SK-N-SH (cell line): ENCODE measurements around the gene ATXN10. TPM values are rescaled to one million over a fixed set of nuclear protein-coding genes. Genes with fewer than 3 reads are reported as not detected.

Experiments
- CTCF ChIA-PET: fragments of 300-600, 350-600 bp; formaldehyde crosslinking; extraction: SDS; loops from one replicate; lab custom pipeline; 2021; lab: Yijun Ruan, JAX
- POLR2A ChIA-PET: fragments of 350-600 bp; sonication (Branson Sonifier 250); formaldehyde crosslinking; extraction: SDS; loops from one replicate; lab custom pipeline; 2020; ENCODE audit warnings: antibody characterized with exemption, inconsistent platforms; lab: Yijun Ruan, JAX
- DNase-seq: peaks from one replicate; pipeline ENCODE4 v3.0.0; 2012
- H2AFZ ChIP-seq: fragments of 200-600 bp; sonication (generic); 2 replicates; pipeline ENCODE4 v1.8.1; 2016; ENCODE audit warnings: antibody characterized with exemption, mild to moderate bottlenecking, low read depth
- H3F3A ChIP-seq: fragments of 200-600 bp; sonication (generic); replicated peaks from 2 replicates; pipeline ENCODE3; 2016; ENCODE audit warnings: antibody characterized with exemption, mild to moderate bottlenecking; ENCODE audit not compliant: insufficient read depth
- H3K27ac ChIP-seq, 2 experiments: fragments of 200-500 bp in 1 of 2; fragments of 200-600 bp in 1 of 2; sonication (Bioruptor generic) in 1 of 2; sonication (generic), shearing (Covaris generic) in 1 of 2; 2 replicates each; pipeline versions ENCODE4 v1.5.1 to v1.6.1; 2014 to 2016; ENCODE audit warnings: low read depth in 2 of 2, inconsistent platforms in 1 of 2, low read length in 1 of 2, mild to moderate bottlenecking in 1 of 2, mixed read lengths in 1 of 2
- H3K27me3 ChIP-seq: fragments of 200-600 bp; sonication (generic), shearing (Covaris generic); 2 replicates; pipeline ENCODE4 v1.6.1; 2016; ENCODE audit warnings: mixed run types; ENCODE audit not compliant: insufficient read depth
- H3K36me3 ChIP-seq, 2 experiments: fragments of 200-500 bp in 1 of 2; fragments of 200-600 bp in 1 of 2; sonication (Bioruptor generic) in 1 of 2; sonication (generic) in 1 of 2; replicated peaks in 1 of 2; 2 replicates each; pipeline versions ENCODE3 to v1.5.1; 2014 to 2016; ENCODE audit warnings: low read length in 1 of 2, mild to moderate bottlenecking in 1 of 2; ENCODE audit not compliant: insufficient read depth in 2 of 2, control insufficient read depth in 1 of 2
- H3K4me1 ChIP-seq, 2 experiments: fragments of 200-500 bp in 1 of 2; fragments of 200-600 bp in 1 of 2; sonication (Bioruptor generic) in 1 of 2; sonication (generic), shearing (Covaris generic) in 1 of 2; 2 replicates each; pipeline versions ENCODE4 v1.5.1 to v1.6.1; 2014 to 2016; ENCODE audit warnings: low read depth in 1 of 2, low read length in 1 of 2, mixed run types in 1 of 2; ENCODE audit not compliant: insufficient read depth in 2 of 2, control insufficient read depth in 1 of 2
- H3K4me2 ChIP-seq: fragments of 200-600 bp; sonication (generic), shearing (Covaris generic); 2 replicates; pipeline ENCODE4 v1.6.1; 2017; ENCODE audit warnings: mixed run types
- H3K4me3 ChIP-seq, 2 experiments: fragments of 200-500 bp in 1 of 2; fragments of 200-600 bp in 1 of 2; sonication (Bioruptor generic) in 1 of 2; sonication (generic), shearing (Covaris generic) in 1 of 2; 2 replicates each; pipeline versions ENCODE4 v1.5.1 to v1.8.1; 2014 to 2016; ENCODE audit warnings: low read depth in 2 of 2, inconsistent platforms in 1 of 2, low read length in 1 of 2, mild to moderate bottlenecking in 1 of 2, mixed read lengths in 1 of 2, moderate library complexity in 1 of 2
- H3K79me2 ChIP-seq: fragments of 200-600 bp; sonication (generic); 2 replicates; pipeline ENCODE4 v1.8.1; 2017; ENCODE audit warnings: mild to moderate bottlenecking; ENCODE audit not compliant: insufficient read depth
- H3K9ac ChIP-seq: fragments of 200-600 bp; sonication (generic); 2 replicates; pipeline ENCODE4 v1.6.1; 2017; ENCODE audit warnings: mixed run types
- H3K9me2 ChIP-seq: fragments of 200-600 bp; sonication (generic); 2 replicates; pipeline ENCODE4 v1.6.1; 2017; ENCODE audit warnings: mixed run types
- H3K9me3 ChIP-seq: fragments of 200-600 bp; sonication (generic); 2 replicates; pipeline ENCODE4 v1.6.1; 2017; ENCODE audit warnings: mixed run types, mild to moderate bottlenecking, moderate library complexity
- H4K20me1 ChIP-seq: fragments of 200-600 bp; sonication (generic); 2 replicates; pipeline ENCODE4 v1.6.1; 2017; ENCODE audit warnings: mild to moderate bottlenecking, mixed run types; ENCODE audit not compliant: insufficient read depth
- CHD2 ChIP-seq: fragments of 150-350 bp; IDR thresholded peaks from 2 replicates; pipeline ENCODE4 v1.6.1; 2018; ENCODE audit warnings: low read length; ENCODE audit not compliant: partially characterized antibody
- ELF1 ChIP-seq: IDR thresholded peaks from 2 replicates; pipeline ENCODE4 v1.4.0; 2012
- EP300 ChIP-seq, 2 experiments: IDR thresholded peaks; 2 replicates each; pipeline versions ENCODE4 v1.4.0 to v1.6.1; 2012; ENCODE audit warnings: borderline replicate concordance in 1 of 2, low read depth in 1 of 2, low read length in 1 of 2
- EZH2phosphoT487 ChIP-seq: fragments of 200-600 bp; sonication (generic); IDR thresholded peaks from 2 replicates; pipeline ENCODE4 v1.6.1; 2017; ENCODE audit warnings: low read depth, mixed run types, mild to moderate bottlenecking, antibody characterized with exemption, moderate library complexity, borderline replicate concordance
- FOXM1 ChIP-seq: IDR thresholded peaks from 2 replicates; pipeline ENCODE4 v1.4.0; 2012; ENCODE audit warnings: low read depth, mild to moderate bottlenecking
- IRF3 ChIP-seq: fragments of 150-350 bp; IDR thresholded peaks from 2 replicates; pipeline ENCODE4 v1.6.1; 2016; ENCODE audit warnings: mild to moderate bottlenecking, low read depth, low read length
- JUND ChIP-seq: IDR thresholded peaks from 2 replicates; pipeline ENCODE4 v1.4.0; 2012
- MEF2A ChIP-seq: IDR thresholded peaks from 2 replicates; pipeline ENCODE4 v1.4.0; 2012; ENCODE audit warnings: low read depth, borderline replicate concordance
- NRF1 ChIP-seq: IDR thresholded peaks from 2 replicates; pipeline ENCODE4 v1.6.1; 2012; ENCODE audit warnings: low read depth, mild to moderate bottlenecking, low read length
- POLR2AphosphoS5 ChIP-seq: IDR thresholded peaks from 2 replicates; pipeline ENCODE4 v1.6.1; 2012; ENCODE audit warnings: low read depth, low read length
- RAD21 ChIP-seq: IDR thresholded peaks from 2 replicates; pipeline ENCODE4 v1.6.1; 2012; ENCODE audit warnings: mild to moderate bottlenecking, low read length
- RXRA ChIP-seq: IDR thresholded peaks from 2 replicates; pipeline ENCODE4 v1.4.0; 2012; ENCODE audit warnings: low read depth, mild to moderate bottlenecking, borderline replicate concordance
- TAF1 ChIP-seq: IDR thresholded peaks from 2 replicates; pipeline ENCODE4 v1.6.1; 2012; ENCODE audit warnings: low read depth, mild to moderate bottlenecking, low read length, moderate library complexity, borderline replicate concordance
- TEAD4 ChIP-seq: IDR thresholded peaks from 2 replicates; pipeline ENCODE4 v1.4.0; 2012; ENCODE audit warnings: mild to moderate bottlenecking, borderline replicate concordance; ENCODE audit not compliant: insufficient read depth
- WGBS: methylation state at CpG from one replicate; pipeline ENCODE4 v1.1.6; 2017; ENCODE audit warnings: low lambda C conversion rate; 5-methylcytosine and 5-hydroxymethylcytosine counted together
- polyA plus RNA-seq, 3 experiments: library from polyadenylated mRNA; depleted of rRNA; stranded (reverse); fragments of >200 nt; gene quantifications; 2 replicates each; pipeline ENCODE4 v1.2.3, GENCODE V29; 2012
- TF ChIP-seq, protein P1 (sequence below): IDR thresholded peaks from 2 replicates; pipeline ENCODE4 v1.4.0; 2012; ENCODE audit warnings: low read depth, borderline replicate concordance
- TF ChIP-seq, protein P2 (sequence below): IDR thresholded peaks from 2 replicates; pipeline ENCODE4 v1.6.1; 2012; ENCODE audit warnings: mild to moderate bottlenecking, low read depth, low read length, moderate library complexity
- TF ChIP-seq, protein P3 (sequence below): fragments of 150-350 bp; IDR thresholded peaks from 2 replicates; pipeline ENCODE4 v1.6.1; 2017; ENCODE audit warnings: antibody characterized with exemption, low read length, low read depth, borderline replicate concordance
- TF ChIP-seq, protein P4 (sequence below): IDR thresholded peaks from 2 replicates; pipeline ENCODE4; 2012
- TF ChIP-seq, protein P5 (sequence below): fragments of 200-600 bp; sonication (generic); IDR thresholded peaks from 2 replicates; pipeline ENCODE4 v1.6.1; 2017; ENCODE audit warnings: antibody characterized with exemption, mild to moderate bottlenecking, moderate library complexity

The ATXN10 gene
- polyA plus RNA-seq, 1 of the 3 experiments (the other 2 are of a cell fraction), result 202 TPM

DNA sequence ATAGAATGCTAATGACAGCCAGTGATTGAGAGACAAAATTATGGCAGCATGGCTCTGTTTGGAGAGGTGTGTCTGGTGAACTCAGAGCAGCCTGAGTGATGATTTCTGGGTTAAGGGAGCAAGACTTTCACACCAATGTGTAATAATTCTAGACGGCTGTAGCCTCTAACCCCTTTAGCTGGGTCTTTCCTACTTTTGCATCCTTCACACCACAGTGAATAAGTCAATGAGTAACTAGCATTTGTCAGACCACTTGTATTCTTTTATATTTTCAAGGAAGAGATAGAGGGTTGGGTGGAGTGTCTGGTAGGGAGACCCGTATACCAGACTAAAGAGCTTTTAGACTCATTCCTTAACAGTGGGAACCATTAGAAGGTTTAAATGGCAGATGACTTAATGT is 50.4 kb downstream of the ATXN10 start:
- TF ChIP-seq, protein P1, sequence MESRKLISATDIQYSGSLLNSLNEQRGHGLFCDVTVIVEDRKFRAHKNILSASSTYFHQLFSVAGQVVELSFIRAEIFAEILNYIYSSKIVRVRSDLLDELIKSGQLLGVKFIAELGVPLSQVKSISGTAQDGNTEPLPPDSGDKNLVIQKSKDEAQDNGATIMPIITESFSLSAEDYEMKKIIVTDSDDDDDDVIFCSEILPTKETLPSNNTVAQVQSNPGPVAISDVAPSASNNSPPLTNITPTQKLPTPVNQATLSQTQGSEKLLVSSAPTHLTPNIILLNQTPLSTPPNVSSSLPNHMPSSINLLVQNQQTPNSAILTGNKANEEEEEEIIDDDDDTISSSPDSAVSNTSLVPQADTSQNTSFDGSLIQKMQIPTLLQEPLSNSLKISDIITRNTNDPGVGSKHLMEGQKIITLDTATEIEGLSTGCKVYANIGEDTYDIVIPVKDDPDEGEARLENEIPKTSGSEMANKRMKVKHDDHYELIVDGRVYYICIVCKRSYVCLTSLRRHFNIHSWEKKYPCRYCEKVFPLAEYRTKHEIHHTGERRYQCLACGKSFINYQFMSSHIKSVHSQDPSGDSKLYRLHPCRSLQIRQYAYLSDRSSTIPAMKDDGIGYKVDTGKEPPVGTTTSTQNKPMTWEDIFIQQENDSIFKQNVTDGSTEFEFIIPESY, result no peak
- TF ChIP-seq EZH2phosphoT487 (no peak), RXRA (no peak), JUND (no peak), IRF3 (no peak), TAF1 (no peak), TEAD4 (no peak), ELF1 (no peak), RAD21 (no peak), MEF2A (no peak), CHD2 (no peak), NRF1 (no peak), EP300 (IDR thresholded peaks at IDR 0.05; ENCODE audit: borderline replicate concordance in 1 of 2, low read depth in 1 of 2, low read length in 1 of 2) (no peak), FOXM1 (no peak), POLR2AphosphoS5 (no peak)
- TF ChIP-seq, protein P2, sequence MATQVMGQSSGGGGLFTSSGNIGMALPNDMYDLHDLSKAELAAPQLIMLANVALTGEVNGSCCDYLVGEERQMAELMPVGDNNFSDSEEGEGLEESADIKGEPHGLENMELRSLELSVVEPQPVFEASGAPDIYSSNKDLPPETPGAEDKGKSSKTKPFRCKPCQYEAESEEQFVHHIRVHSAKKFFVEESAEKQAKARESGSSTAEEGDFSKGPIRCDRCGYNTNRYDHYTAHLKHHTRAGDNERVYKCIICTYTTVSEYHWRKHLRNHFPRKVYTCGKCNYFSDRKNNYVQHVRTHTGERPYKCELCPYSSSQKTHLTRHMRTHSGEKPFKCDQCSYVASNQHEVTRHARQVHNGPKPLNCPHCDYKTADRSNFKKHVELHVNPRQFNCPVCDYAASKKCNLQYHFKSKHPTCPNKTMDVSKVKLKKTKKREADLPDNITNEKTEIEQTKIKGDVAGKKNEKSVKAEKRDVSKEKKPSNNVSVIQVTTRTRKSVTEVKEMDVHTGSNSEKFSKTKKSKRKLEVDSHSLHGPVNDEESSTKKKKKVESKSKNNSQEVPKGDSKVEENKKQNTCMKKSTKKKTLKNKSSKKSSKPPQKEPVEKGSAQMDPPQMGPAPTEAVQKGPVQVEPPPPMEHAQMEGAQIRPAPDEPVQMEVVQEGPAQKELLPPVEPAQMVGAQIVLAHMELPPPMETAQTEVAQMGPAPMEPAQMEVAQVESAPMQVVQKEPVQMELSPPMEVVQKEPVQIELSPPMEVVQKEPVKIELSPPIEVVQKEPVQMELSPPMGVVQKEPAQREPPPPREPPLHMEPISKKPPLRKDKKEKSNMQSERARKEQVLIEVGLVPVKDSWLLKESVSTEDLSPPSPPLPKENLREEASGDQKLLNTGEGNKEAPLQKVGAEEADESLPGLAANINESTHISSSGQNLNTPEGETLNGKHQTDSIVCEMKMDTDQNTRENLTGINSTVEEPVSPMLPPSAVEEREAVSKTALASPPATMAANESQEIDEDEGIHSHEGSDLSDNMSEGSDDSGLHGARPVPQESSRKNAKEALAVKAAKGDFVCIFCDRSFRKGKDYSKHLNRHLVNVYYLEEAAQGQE, result no peak
- TF ChIP-seq, protein P3, sequence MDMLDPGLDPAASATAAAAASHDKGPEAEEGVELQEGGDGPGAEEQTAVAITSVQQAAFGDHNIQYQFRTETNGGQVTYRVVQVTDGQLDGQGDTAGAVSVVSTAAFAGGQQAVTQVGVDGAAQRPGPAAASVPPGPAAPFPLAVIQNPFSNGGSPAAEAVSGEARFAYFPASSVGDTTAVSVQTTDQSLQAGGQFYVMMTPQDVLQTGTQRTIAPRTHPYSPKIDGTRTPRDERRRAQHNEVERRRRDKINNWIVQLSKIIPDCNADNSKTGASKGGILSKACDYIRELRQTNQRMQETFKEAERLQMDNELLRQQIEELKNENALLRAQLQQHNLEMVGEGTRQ, result no peak
- TF ChIP-seq, protein P4, sequence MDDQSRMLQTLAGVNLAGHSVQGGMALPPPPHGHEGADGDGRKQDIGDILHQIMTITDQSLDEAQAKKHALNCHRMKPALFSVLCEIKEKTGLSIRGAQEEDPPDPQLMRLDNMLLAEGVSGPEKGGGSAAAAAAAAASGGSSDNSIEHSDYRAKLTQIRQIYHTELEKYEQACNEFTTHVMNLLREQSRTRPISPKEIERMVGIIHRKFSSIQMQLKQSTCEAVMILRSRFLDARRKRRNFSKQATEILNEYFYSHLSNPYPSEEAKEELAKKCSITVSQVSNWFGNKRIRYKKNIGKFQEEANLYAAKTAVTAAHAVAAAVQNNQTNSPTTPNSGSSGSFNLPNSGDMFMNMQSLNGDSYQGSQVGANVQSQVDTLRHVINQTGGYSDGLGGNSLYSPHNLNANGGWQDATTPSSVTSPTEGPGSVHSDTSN, result no peak
- TF ChIP-seq, protein P5, sequence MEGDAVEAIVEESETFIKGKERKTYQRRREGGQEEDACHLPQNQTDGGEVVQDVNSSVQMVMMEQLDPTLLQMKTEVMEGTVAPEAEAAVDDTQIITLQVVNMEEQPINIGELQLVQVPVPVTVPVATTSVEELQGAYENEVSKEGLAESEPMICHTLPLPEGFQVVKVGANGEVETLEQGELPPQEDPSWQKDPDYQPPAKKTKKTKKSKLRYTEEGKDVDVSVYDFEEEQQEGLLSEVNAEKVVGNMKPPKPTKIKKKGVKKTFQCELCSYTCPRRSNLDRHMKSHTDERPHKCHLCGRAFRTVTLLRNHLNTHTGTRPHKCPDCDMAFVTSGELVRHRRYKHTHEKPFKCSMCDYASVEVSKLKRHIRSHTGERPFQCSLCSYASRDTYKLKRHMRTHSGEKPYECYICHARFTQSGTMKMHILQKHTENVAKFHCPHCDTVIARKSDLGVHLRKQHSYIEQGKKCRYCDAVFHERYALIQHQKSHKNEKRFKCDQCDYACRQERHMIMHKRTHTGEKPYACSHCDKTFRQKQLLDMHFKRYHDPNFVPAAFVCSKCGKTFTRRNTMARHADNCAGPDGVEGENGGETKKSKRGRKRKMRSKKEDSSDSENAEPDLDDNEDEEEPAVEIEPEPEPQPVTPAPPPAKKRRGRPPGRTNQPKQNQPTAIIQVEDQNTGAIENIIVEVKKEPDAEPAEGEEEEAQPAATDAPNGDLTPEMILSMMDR, result no peak
- no peak overlapping the region for H3K27ac ChIP-seq
- H3K4me1 ChIP-seq, result peaks cover 0 to 5% of the 10 kb centered on the region in 2 experiments; a peak in 2 of 4 replicates
- H3K79me2 ChIP-seq, result peaks cover 79% of the 10 kb centered on the region
- peaks cover 9% of the 10 kb centered on the region for H3F3A ChIP-seq
- DNase-seq, result no peak
- peaks cover 42 to 51% of the 10 kb centered on the region in 2 experiments for H3K36me3 ChIP-seq
- H3K4me3 ChIP-seq, result no peak overlapping the region
- no peak overlapping the region for H3K4me2 ChIP-seq
- CTCF ChIA-PET, result no interaction called here
- H4K20me1 ChIP-seq, result peaks cover 43% of the 10 kb centered on the region
- H2AFZ ChIP-seq, result no peak overlapping the region
- H3K9ac ChIP-seq, result no peak overlapping the region
- no peaks in the 10 kb centered on the region for H3K9me2 ChIP-seq
- 83% methylated on average over 2 of the region's 2 CpGs for WGBS
- H3K27me3 ChIP-seq, result no peaks in the 10 kb centered on the region
- POLR2A ChIA-PET, result no interaction called here
- H3K9me3 ChIP-seq, result no peaks in the 10 kb centered on the region
